MV-4-11 (cell line): Measurements from ENCODE around the gene ANXA10.
"Not testable (repeated sequence)": the region's sequence is repeated elsewhere in the genome, so short reads cannot be mapped to it uniquely, and the experiment has no call there.

ENCODE experiments used
- DNase-seq: peaks from one replicate; lab custom pipeline; 2025; lab: John Stamatoyannopoulos, UW

Gene ANXA10

GRCh38 chr4:168092176-168092712 is at the start of gene ANXA10:
ANXA10 (plus strand) TSS chr4:168092537; CDS start chr4:168092701, 164 bp downstream.
- no peak for DNase-seq

- no peak for DNase-seq
Observed at GRCh38 chr4:168045354-168045753, 47.0 kb upstream of the ANXA10 start.

GRCh38 chr4:168050002-168050401 is 42.3 kb upstream of the ANXA10 start:
- no peak for DNase-seq

GRCh38 chr4:168051526-168051925 is 40.8 kb upstream of the ANXA10 start:
- no peak for DNase-seq

- DNase-seq: no peak
Observed at GRCh38 chr4:168057412-168057811, 34.9 kb upstream of the ANXA10 start.

GRCh38 chr4:168059251-168059650 is 33.1 kb upstream of the ANXA10 start:
- DNase-seq: no peak

GRCh38 chr4:168063031-168063430 is 29.3 kb upstream of the ANXA10 start:
- DNase-seq: no peak

GRCh38 chr4:168070903-168071302 is 21.4 kb upstream of the ANXA10 start:
- no peak for DNase-seq

GRCh38 chr4:168071304-168071703 is 21.0 kb upstream of the ANXA10 start:
- DNase-seq: no peak

- no peak for DNase-seq
Observed at GRCh38 chr4:168074861-168075260, 17.5 kb upstream of the ANXA10 start.

- DNase-seq: peak; percentile 20
Observed at GRCh38 chr4:168076989-168077725, 15.2 kb upstream of the ANXA10 start.

- DNase-seq: no peak
Observed at GRCh38 chr4:168077726-168078239, 14.6 kb upstream of the ANXA10 start.

GRCh38 chr4:168082379-168082778 is 10.0 kb upstream of the ANXA10 start:
- no peak for DNase-seq

- DNase-seq: no peak
Observed at GRCh38 chr4:168095776-168096406, 3.6 kb downstream of the ANXA10 start.

- no peak for DNase-seq
Observed at GRCh38 chr4:168096407-168096784, 4.1 kb downstream of the ANXA10 start.

- no peak for DNase-seq
Observed at GRCh38 chr4:168097161-168097560, 4.8 kb downstream of the ANXA10 start.

- DNase-seq: no peak
Observed at GRCh38 chr4:168098248-168098717, 5.9 kb downstream of the ANXA10 start.

- DNase-seq: no peak
Observed at GRCh38 chr4:168099195-168099594, 6.9 kb downstream of the ANXA10 start.

- DNase-seq: no peak
Observed at GRCh38 chr4:168101026-168101425, 8.7 kb downstream of the ANXA10 start.

GRCh38 chr4:168102403-168102802 is 10.1 kb downstream of the ANXA10 start:
- DNase-seq: no peak

GRCh38 chr4:168109527-168109926 is 17.2 kb downstream of the ANXA10 start:
- no peak for DNase-seq

GRCh38 chr4:168113059-168113458 is 20.7 kb downstream of the ANXA10 start:
- not testable (repeated sequence) for DNase-seq

GRCh38 chr4:168118116-168118655 is 25.8 kb downstream of the ANXA10 start:
- peak; percentile 68 for DNase-seq
